Neural cell (in vitro differentiated cells): Measurements from ENCODE around the gene PRG2.

Experiments
- CTCF ChIP-seq: fragments of 450-650 bp; IDR thresholded peaks from 2 replicates; pipeline ENCODE4 v1.5.1; 2014; ENCODE audit warnings: antibody characterized with exemption, mild to moderate bottlenecking, moderate library complexity; ENCODE audit not compliant: poor library complexity, severe bottlenecking
- EZH2 ChIP-seq: fragments of 200-600, 300-800 bp; shearing (Covaris generic), sonication (generic); IDR thresholded peaks from 2 replicates; pipeline ENCODE4 v1.6.1; 2014; ENCODE audit warnings: antibody characterized with exemption, low read length, borderline replicate concordance, mild to moderate bottlenecking; ENCODE audit not compliant: insufficient read depth, poor library complexity, severe bottlenecking
- RAD21 ChIP-seq: fragments of 450-650 bp; conservative IDR thresholded peaks from 2 replicates; pipeline ENCODE4 v1.6.1; 2014; ENCODE audit warnings: antibody characterized with exemption, mild to moderate bottlenecking, moderate library complexity

- TF ChIP-seq EZH2 (no peak), CTCF (no peak), RAD21 (no peak)
These were observed 29.5 kb downstream of the PRG2 start for GRCh38 chr11:57360991-57361390.
